HCT116 (cell line): ENCODE measurements around the gene ASS1.

Source experiments
- ATF3 ChIP-seq: IDR thresholded peaks from 2 replicates; pipeline ENCODE4 v1.6.1; 2012
- CEBPB ChIP-seq: IDR thresholded peaks from 2 replicates; pipeline ENCODE4 v1.6.1; 2012; ENCODE audit warnings: low read depth
- EGR1 ChIP-seq: IDR thresholded peaks from 2 replicates; pipeline ENCODE4 v1.6.1; 2012; ENCODE audit warnings: low read depth
- EZH2 ChIP-seq: fragments of 200-600 bp; sonication (generic); IDR thresholded peaks from 2 replicates; pipeline ENCODE4 v1.6.1; 2017; ENCODE audit warnings: antibody characterized with exemption, mixed run types
- EZH2phosphoT487 ChIP-seq: fragments of 200-600 bp; IDR thresholded peaks from 2 replicates; pipeline ENCODE4 v1.6.1; 2018; ENCODE audit warnings: antibody characterized with exemption, borderline replicate concordance
- JUND ChIP-seq: IDR thresholded peaks from 2 replicates; pipeline ENCODE4 v1.6.1; 2012
- MAX ChIP-seq: IDR thresholded peaks from 2 replicates; pipeline ENCODE4 v1.6.1; 2012
- POLR2A ChIP-seq: IDR thresholded peaks from 2 replicates; pipeline ENCODE4 v1.7.0; 2011; ENCODE audit warnings: borderline replicate concordance; ENCODE audit not compliant: insufficient read depth, insufficient read length; ENCODE audit errors: extremely low read depth
- POLR2AphosphoS5 ChIP-seq: IDR thresholded peaks from 2 replicates; pipeline ENCODE4 v1.6.1; 2011; ENCODE audit warnings: mild to moderate bottlenecking, low read depth, low read length, moderate library complexity
- SIN3A ChIP-seq: IDR thresholded peaks from 2 replicates; pipeline ENCODE4 v1.6.1; 2012; ENCODE audit warnings: low read depth
- ZNF274 ChIP-seq: fragments of 200-500 bp; sonication (Bioruptor generic); IDR thresholded peaks from 2 replicates; pipeline ENCODE4 v1.6.1; 2014; ENCODE audit warnings: mild to moderate bottlenecking, low read depth, low read length, inconsistent platforms
- TF ChIP-seq, protein P1 (sequence below), 3 experiments: fragments of 200-600 bp in 1 of 3; sonication (generic) in 1 of 3; IDR thresholded peaks in 2 of 3; conservative IDR thresholded peaks in 1 of 3; 2 replicates each; pipeline ENCODE4 v1.5.1; 2012 to 2017; ENCODE audit warnings: low read depth in 2 of 3, low read length in 2 of 3, antibody characterized with exemption in 1 of 3, borderline replicate concordance in 1 of 3, control low read depth in 1 of 3, mild to moderate bottlenecking in 1 of 3, mixed read lengths in 1 of 3, mixed run types in 1 of 3, moderate library complexity in 1 of 3; ENCODE audit not compliant: insufficient read depth in 1 of 3
- TF ChIP-seq, protein P2 (sequence below): IDR thresholded peaks from 2 replicates; pipeline ENCODE4 v1.6.1; 2011; ENCODE audit warnings: mild to moderate bottlenecking, low read length, moderate library complexity; ENCODE audit not compliant: insufficient replicate concordance; ENCODE audit errors: extremely low read depth
- TF ChIP-seq, protein P3 (sequence below): IDR thresholded peaks from 2 replicates; pipeline ENCODE4 v1.6.1; 2012; ENCODE audit warnings: low read depth

DNA sequence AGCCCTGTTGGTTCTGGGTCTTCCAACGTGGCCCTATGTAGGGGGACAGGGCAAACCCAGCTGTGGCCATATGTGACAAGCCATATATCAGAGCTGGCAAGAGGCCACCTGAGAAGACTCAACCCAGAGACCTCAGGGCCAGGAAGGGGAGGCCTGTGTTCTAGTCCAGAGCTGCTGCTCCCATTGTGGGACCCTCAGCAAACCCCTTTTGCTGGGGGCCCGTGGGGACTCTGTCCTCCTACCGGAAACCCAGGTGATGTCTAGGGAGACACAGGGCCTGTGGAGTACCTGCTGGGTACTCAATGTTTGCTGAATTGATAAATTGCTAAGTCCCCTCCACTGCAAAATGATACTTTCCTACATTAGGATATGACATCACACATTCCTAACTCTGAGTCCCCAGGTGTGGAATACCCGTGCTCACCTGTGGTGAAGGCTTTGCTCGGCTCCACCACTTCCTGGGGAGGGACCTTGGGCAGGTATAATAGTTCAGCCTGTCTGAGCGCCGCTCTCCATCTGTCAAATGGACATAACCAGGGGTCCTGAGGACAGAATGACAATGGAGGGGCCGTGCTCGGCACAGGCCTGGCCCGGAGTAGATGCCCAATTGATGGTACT lies 38.4 kb upstream of the ASS1 start:
- TF ChIP-seq POLR2AphosphoS5 (no peak), EZH2phosphoT487 (no peak), JUND (no peak), POLR2A (no peak), ZNF274 (no peak), ATF3 (no peak), SIN3A (no peak), MAX (no peak), EGR1 (no peak), EZH2 (no peak), CEBPB (no peak)
- TF ChIP-seq, protein P1, sequence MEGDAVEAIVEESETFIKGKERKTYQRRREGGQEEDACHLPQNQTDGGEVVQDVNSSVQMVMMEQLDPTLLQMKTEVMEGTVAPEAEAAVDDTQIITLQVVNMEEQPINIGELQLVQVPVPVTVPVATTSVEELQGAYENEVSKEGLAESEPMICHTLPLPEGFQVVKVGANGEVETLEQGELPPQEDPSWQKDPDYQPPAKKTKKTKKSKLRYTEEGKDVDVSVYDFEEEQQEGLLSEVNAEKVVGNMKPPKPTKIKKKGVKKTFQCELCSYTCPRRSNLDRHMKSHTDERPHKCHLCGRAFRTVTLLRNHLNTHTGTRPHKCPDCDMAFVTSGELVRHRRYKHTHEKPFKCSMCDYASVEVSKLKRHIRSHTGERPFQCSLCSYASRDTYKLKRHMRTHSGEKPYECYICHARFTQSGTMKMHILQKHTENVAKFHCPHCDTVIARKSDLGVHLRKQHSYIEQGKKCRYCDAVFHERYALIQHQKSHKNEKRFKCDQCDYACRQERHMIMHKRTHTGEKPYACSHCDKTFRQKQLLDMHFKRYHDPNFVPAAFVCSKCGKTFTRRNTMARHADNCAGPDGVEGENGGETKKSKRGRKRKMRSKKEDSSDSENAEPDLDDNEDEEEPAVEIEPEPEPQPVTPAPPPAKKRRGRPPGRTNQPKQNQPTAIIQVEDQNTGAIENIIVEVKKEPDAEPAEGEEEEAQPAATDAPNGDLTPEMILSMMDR (IDR thresholded peaks at IDR 0.05 in 2 of 3, conservative IDR thresholded peaks at IDR 0.05 in 1 of 3; ENCODE audit: borderline replicate concordance in 1 of 3, insufficient read depth in 1 of 3, low read depth in 2 of 3, low read length in 2 of 3) = no peak
- TF ChIP-seq, protein P2, sequence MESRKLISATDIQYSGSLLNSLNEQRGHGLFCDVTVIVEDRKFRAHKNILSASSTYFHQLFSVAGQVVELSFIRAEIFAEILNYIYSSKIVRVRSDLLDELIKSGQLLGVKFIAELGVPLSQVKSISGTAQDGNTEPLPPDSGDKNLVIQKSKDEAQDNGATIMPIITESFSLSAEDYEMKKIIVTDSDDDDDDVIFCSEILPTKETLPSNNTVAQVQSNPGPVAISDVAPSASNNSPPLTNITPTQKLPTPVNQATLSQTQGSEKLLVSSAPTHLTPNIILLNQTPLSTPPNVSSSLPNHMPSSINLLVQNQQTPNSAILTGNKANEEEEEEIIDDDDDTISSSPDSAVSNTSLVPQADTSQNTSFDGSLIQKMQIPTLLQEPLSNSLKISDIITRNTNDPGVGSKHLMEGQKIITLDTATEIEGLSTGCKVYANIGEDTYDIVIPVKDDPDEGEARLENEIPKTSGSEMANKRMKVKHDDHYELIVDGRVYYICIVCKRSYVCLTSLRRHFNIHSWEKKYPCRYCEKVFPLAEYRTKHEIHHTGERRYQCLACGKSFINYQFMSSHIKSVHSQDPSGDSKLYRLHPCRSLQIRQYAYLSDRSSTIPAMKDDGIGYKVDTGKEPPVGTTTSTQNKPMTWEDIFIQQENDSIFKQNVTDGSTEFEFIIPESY = no peak
- TF ChIP-seq, protein P3, sequence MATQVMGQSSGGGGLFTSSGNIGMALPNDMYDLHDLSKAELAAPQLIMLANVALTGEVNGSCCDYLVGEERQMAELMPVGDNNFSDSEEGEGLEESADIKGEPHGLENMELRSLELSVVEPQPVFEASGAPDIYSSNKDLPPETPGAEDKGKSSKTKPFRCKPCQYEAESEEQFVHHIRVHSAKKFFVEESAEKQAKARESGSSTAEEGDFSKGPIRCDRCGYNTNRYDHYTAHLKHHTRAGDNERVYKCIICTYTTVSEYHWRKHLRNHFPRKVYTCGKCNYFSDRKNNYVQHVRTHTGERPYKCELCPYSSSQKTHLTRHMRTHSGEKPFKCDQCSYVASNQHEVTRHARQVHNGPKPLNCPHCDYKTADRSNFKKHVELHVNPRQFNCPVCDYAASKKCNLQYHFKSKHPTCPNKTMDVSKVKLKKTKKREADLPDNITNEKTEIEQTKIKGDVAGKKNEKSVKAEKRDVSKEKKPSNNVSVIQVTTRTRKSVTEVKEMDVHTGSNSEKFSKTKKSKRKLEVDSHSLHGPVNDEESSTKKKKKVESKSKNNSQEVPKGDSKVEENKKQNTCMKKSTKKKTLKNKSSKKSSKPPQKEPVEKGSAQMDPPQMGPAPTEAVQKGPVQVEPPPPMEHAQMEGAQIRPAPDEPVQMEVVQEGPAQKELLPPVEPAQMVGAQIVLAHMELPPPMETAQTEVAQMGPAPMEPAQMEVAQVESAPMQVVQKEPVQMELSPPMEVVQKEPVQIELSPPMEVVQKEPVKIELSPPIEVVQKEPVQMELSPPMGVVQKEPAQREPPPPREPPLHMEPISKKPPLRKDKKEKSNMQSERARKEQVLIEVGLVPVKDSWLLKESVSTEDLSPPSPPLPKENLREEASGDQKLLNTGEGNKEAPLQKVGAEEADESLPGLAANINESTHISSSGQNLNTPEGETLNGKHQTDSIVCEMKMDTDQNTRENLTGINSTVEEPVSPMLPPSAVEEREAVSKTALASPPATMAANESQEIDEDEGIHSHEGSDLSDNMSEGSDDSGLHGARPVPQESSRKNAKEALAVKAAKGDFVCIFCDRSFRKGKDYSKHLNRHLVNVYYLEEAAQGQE = no peak
